ENCODE data around the gene TRIP11.

The TRIP11 gene

DNA sequence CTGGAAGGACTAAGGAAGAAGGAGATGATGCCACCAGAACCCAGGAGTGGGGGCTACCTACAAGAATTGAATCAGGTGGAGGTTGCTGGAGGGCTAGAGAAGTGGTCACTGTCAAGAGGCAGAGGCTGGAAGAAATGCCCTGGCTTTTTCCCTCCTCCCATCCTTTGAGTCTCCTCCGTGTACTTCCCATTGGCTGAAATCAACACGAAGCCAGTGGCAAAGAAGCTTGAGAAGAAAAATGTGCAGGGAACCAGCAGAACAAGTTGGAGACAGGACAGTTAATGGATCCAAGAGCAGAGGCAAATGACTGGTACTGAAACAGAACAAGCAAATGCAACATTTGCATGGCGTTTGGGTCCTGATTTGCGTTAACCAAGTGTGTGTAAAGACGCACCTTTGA lies 83.2 kb downstream of the TRIP11 start:
- DNase-seq = no peak

DNA sequence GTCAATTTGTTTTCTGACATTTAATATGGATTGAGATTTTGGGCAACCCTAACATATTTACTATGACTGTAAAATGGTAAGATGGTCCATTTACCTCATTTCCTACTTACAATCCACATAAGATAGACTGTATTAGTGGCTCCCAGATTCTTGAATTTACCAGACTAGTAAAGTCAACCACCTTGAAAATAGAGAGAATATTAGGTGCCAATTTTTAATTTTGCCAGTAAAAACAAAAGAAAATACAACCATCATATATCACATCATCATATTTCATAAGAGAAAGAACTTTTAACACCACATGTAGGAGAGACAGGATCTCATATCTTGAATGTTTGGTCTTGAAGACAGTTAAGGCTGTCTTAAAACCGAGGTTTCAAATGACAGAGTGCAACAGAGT lies 84.7 kb downstream of the TRIP11 start:
- no peak for DNase-seq

GRCh38 chr14:91953170-91953985 lies 86.5 kb downstream of the TRIP11 start:
- no peak for DNase-seq

- peak in 14 of 56 donors; percentile 3 to 56 (median 31) for DNase-seq
Observed at GRCh38 chr14:91947475-91948184, 92.2 kb downstream of the TRIP11 start, which contains the start of gene FBLN5. Gene FBLN5 (minus strand): TSS chr14:91947694. CDS start chr14:91947229, 465 bp downstream.

DNA sequence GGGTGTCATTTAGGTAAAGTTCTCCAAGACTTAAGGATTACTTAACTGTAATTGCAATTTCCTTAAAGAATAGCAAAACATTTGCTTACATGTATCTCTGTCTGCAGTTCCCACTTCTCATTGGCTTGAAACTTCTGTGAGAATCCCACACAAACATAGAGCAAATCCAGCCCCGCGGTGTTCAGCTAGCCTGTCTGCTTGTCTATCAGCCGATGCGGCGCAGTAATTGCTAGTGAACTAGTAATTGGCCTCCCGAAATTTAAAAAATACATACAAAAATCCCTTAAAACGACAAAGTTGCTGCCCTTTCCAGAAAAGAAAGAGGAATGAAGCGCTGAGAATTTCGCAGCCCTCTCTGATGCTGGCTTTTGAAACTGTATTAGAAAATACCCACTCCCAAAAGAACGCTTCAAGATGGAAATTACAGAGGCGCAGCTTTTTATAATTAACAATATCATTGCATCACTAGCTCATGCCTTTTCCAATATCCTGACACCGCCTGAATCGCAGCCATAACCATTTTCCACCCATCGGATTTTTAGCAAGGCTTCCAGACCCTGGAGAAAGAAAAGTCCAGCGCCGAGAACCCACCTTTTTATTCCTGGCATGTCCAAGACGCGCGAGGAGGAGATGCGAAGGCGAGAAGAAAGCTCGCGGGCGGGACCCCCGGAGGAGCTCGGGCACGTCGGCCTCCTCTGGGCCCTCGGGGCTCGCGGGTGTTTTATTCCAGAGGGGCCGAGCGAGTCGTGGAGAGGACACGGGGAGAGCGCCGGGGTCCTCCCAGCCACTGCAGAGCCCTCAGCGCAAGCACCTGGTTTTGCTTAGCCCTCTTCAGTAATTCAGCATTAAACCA lies 93.0 kb downstream of the TRIP11 start:
- DNase-seq = peak in 13 of 56 donors; percentile 1 to 55 (median 20)

DNA sequence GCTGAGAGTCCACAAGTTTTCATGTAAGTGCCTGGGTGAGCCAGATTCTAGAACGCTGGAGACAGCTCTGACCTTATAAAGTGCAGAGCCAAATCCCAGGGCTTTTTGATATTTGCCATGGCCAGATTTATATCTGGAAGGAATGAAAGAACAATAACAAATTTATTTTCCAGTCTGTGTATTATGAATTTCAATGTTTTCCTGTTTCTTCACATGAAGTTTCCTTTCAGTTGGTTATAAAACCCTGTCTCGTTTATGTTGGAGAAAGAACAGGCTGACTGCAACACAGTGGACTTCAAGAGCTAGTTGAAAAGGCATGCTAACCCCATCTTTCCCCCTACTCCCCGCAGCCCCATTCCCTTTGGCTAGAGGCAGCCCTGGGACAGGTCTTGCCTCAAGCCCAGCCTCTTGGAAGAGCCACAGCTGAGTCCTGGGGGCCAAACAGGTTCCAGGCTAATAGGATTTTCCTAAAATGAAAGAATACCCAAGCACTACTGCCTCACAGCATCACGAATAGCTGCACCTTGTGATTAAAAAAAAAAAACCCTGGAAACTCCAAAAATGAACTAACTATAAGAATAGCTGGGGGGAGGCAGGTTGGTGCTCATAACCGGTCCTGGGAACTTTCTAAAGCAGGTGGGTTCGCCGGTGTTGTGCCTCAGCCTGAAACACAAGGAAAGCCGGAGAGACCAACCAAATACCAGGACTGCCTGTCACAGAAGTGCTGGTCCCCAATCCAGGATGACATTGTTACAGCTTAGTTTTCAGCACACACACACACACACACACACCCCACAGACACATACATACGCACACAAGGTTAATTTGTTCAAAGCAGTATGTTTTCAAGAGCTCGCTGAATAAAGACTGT lies 93.9 kb downstream of the TRIP11 start:
- no peak for DNase-seq

DNA sequence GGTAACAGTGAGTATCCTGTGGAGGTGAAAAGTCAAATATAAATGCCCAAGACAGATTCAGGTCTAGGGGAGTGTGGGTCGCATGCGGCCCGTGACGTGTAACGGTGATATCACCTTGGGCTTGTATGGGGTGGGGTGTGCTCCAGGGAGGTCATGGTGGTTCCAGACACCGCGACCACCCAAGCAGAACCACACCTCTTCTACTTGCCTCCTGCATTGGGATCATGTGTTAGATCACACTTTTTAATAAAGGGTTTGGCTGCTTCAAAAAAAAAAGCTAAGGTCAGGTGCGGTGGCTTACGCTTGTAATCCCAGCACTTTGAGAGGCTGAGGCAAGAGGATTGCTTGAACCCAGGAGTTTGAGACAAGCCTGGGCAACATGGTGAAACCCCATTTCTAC lies 96.9 kb downstream of the TRIP11 start:
- no peak for DNase-seq

DNA sequence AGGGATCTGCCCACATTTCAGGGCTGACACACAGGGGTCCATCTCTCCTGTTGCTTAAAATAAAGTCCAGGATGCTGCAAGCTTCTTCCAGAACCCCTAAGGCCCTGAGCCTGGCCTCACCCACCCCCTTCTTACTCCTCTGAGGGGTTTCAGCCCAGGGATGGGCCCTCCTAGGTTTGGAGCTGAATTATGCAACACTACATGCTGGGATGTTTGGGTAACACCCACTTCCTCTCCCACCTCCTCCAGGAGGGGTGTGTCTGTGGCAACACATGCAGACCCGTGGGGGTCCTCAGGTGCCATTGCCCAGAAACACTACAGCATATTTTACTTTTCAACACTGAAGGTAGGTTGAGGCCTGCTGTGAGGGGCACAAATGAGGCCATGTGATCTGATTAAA lies 97.7 kb downstream of the TRIP11 start:
- no peak for DNase-seq

DNA sequence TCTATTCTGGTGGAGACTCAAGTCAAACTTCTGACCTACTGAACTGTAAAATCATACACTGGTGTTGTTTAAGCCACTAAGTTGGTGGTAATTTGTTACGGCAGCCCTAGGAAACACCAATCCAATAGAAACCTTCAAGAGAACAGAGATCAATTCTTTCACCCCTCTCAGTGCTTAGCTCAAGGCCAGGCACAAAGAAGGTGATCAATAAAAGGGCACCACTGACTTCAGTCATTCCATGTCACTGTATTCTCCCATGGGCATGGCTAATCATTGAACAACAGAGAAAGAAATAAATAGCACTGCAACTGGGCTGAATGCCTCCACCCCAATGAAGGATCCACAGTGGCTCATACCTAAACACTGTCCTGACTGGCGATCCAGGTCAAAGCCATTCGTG lies 99.7 kb downstream of the TRIP11 start:
- no peak for DNase-seq

GRCh38 chr14:91935586-91935985 lies 104.3 kb downstream of the TRIP11 start:
- DNase-seq = no peak

GRCh38 chr14:91934554-91935285 lies 105.1 kb downstream of the TRIP11 start:
- no peak for DNase-seq

DNA sequence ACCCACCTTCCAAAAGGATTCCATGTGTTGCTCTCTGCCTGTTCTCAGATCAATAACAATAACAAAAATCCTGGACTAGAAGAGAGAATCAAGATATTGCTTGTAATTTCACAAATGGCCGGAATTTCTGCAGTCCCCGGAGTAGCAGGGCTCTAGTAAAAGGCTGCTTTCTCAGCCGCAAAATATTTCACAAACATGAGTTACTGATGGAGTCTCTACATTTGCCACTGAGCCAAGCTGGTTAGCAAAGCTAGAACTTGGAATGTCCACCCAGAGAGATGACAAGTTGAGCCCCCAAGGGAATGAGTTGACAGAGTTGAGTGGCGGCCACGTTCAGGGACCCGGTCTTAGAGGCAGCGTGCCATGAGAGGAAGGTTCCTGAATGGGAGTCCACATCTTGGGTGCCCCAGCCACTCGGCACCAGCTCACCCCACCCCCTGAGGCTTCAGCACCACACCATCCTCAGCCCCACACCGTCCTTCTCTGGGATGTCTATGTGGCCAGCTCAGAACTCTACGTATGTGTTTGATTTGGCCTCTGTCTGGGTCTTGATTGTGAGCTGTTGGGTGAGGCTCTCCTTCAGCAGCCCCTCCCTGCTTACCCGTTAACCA lies 108.3 kb downstream of the TRIP11 start:
- no peak for DNase-seq

- no peak for DNase-seq
Observed at GRCh38 chr14:91929700-91930099, 110.2 kb downstream of the TRIP11 start.

DNA sequence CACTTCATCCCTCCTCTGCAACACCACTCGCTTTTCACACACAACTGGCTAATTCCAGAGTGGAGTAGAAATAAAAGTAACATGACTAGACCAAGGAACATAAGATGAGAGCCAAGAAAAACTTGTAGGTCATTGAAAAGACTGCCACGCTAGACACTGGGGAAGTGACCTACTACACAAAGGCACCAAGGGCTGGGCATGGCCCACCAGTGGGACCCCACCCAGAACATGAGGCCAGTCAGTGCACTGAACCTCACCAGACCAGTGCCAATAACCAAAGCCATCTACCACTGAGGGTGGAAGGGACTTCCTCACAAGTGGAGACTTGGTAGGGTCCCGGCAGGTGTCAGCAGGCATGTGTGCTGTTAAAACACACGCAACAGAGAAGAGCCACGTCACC lies 112.1 kb downstream of the TRIP11 start:
- no peak for DNase-seq

- peak in 1 of 56 donors; percentile 4 for DNase-seq
Observed at GRCh38 chr14:91927191-91927590, 112.7 kb downstream of the TRIP11 start.

- no peak for DNase-seq
Observed at GRCh38 chr14:91926131-91926890, 113.5 kb downstream of the TRIP11 start.

DNA sequence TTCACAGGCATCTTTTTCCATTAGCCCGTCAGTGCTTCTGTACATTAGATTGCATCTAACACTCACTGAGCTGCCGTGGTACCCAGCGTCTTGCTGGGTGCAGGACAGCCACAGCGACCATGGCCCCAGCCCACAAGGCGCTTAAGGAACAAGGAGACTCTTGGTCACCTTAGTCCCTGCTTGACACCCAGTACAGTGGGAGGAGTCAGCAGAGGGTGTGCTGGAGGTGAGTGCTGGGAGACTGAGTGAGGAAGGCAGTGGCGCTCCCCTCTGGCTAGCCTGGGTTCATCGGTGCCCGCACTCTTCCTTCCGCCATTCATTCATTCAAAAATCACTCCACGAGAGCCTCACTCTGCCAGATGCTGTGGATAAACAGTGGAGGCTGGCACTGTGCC lies 114.1 kb downstream of the TRIP11 start:
- no peak for DNase-seq

DNA sequence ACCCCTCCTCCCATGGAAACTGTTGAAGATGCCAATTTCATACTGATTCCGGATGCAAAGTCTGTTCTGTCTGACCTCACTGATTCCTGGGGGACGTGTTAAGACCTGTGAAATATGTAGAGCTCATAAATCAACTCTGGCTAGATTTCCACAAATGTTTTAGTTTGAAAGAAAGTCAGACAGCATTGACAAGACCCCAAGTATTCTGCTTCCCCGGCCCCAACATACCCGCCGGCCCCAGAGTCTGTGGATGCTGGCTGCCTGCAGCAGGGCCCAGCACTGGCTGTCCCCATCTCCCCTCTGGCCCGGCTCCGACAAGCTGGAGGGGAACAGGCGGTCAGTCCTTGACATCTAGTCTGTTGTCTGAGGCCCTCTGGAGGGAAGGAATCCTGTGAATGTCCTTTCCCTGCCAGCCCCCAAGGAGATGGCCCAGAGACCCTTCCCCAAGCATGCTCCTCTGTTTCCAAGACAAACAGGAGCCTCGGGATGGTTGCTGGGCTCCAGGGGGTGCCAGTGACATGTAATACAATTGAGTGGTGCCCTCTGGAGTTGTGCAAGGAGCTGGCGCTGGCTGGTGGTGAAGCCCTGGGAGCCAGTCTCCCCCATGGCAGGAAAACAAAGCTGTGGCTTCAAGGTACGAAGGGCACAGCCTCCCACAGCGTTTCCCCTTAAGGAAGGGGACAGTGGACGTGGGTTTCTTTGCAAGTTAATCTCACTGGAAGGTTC lies 114.7 kb downstream of the TRIP11 start:
- DNase-seq = peak in 1 of 56 donors; percentile 32
